ENCODE data around the gene NUBP1.
"Not testable (repeated sequence)": the region's sequence is repeated elsewhere in the genome, so short reads cannot be mapped to it uniquely, and the experiment has no call there.

The NUBP1 gene

GRCh38 chr16:10751291-10751697 is 7.7 kb downstream of the NUBP1 start:
- no peak for DNase-seq (ENCODE audit: low spot score)

GRCh38 chr16:10752843-10753523 is 9.3 kb downstream of the NUBP1 start:
- no peak for DNase-seq (ENCODE audit: low spot score)

- no peak for DNase-seq (ENCODE audit: low spot score)
Measured at GRCh38 chr16:10753670-10754069, 10.0 kb downstream of the NUBP1 start.

GRCh38 chr16:10754941-10755340 is 11.3 kb downstream of the NUBP1 start:
- DNase-seq (ENCODE audit: low spot score): peak; percentile 45

- DNase-seq (ENCODE audit: low spot score): no peak
Measured at GRCh38 chr16:10756574-10756973, 12.9 kb downstream of the NUBP1 start.

- no peak for DNase-seq (ENCODE audit: low spot score)
Measured at GRCh38 chr16:10760858-10761257, 17.2 kb downstream of the NUBP1 start.

- DNase-seq (ENCODE audit: low spot score): no peak
Measured at GRCh38 chr16:10761373-10761772, 17.7 kb downstream of the NUBP1 start.

GRCh38 chr16:10762336-10763016 is 18.8 kb downstream of the NUBP1 start:
- DNase-seq (ENCODE audit: low spot score): no peak

GRCh38 chr16:10763456-10763855 is 19.8 kb downstream of the NUBP1 start:
- DNase-seq (ENCODE audit: low spot score): no peak

GRCh38 chr16:10765772-10766171 is 22.1 kb downstream of the NUBP1 start:
- no peak for DNase-seq (ENCODE audit: low spot score)

- no peak for DNase-seq (ENCODE audit: low spot score)
Measured at GRCh38 chr16:10767127-10767526, 23.5 kb downstream of the NUBP1 start.

GRCh38 chr16:10769381-10769780 is 25.7 kb downstream of the NUBP1 start:
- no peak for DNase-seq (ENCODE audit: low spot score)

GRCh38 chr16:10770907-10771306 is 27.3 kb downstream of the NUBP1 start:
- DNase-seq (ENCODE audit: low spot score): no peak

- DNase-seq (ENCODE audit: low spot score): no peak
Measured at GRCh38 chr16:10776280-10776679, 32.6 kb downstream of the NUBP1 start.

- not testable (repeated sequence) for DNase-seq (ENCODE audit: low spot score)
Measured at GRCh38 chr16:10776923-10777322, 33.3 kb downstream of the NUBP1 start.

- DNase-seq (ENCODE audit: low spot score): no peak
Measured at GRCh38 chr16:10777356-10777755, 33.7 kb downstream of the NUBP1 start.

- DNase-seq (ENCODE audit: low spot score): not testable (repeated sequence)
Measured at GRCh38 chr16:10779908-10780307, 36.3 kb downstream of the NUBP1 start.

GRCh38 chr16:10780628-10781027 is 37.0 kb downstream of the NUBP1 start:
- DNase-seq (ENCODE audit: low spot score): no peak

GRCh38 chr16:10782628-10783027 is 39.0 kb downstream of the NUBP1 start:
- DNase-seq (ENCODE audit: low spot score): no peak

GRCh38 chr16:10787304-10787703 is 43.7 kb downstream of the NUBP1 start:
- DNase-seq (ENCODE audit: low spot score): no peak

GRCh38 chr16:10788630-10789029 is 45.0 kb downstream of the NUBP1 start:
- not testable (repeated sequence) for DNase-seq (ENCODE audit: low spot score)

GRCh38 chr16:10791048-10791447 is 47.4 kb downstream of the NUBP1 start:
- DNase-seq (ENCODE audit: low spot score): no peak

GRCh38 chr16:10799736-10800135 is 56.1 kb downstream of the NUBP1 start:
- DNase-seq (ENCODE audit: low spot score): no peak

GRCh38 chr16:10805334-10805733 is 61.7 kb downstream of the NUBP1 start:
- no peak for DNase-seq (ENCODE audit: low spot score)

All from GM03348 (cell line).